HepG2 (cell line): ENCODE results near the gene TCAF1. TPM values are rescaled to one million over a fixed set of nuclear protein-coding genes. Genes with fewer than 3 reads are reported as not detected.
A peak's percentile ranks its signal among the peaks of the same experiment; 100 is the strongest.

Experiments
- ATAC-seq: fragments of 200-7000 bp; cut with Tn5 transposase; 3 replicates; pipeline ENCODE4 v1.9.1; 2020; ENCODE audit warnings: mild to moderate bottlenecking, moderate library complexity
- BruUV-seq: library from RNA; stranded (reverse); fragments of 400-500 nt; replicated peaks from 2 replicates; lab custom pipeline; 2021; lab: Mats Ljungman, UMichigan
- CTCF ChIA-PET: fragments of 300-600 bp; formaldehyde crosslinking; extraction: SDS; loops from one replicate; lab custom pipeline; 2021; ENCODE audit warnings: low total read pairs, inconsistent platforms, low intra/inter-chr PET ratio; lab: Yijun Ruan, JAX
- POLR2A ChIA-PET: fragments of 350-600 bp; sonication (Branson Sonifier 250); formaldehyde crosslinking; loops from one replicate; lab custom pipeline; 2020; ENCODE audit warnings: antibody characterized with exemption, inconsistent platforms; lab: Yijun Ruan, JAX
- DNase-seq: peaks from one replicate; pipeline ENCODE4 v3.0.0-alpha.2; 2015; ENCODE audit warnings: low spot score
- FAIRE-seq: peaks from 3 replicates; lab custom pipeline; 2011; peaks lifted over from hg19 to GRCh38; lab: Jason Lieb, UNC
- H2AFZ ChIP-seq: one replicate; pipeline ENCODE4 v1.6.1; 2011; ENCODE audit warnings: low read length, inconsistent platforms
- H3K27ac ChIP-seq: fragments of 300-600 bp; 3 replicates; pipeline ENCODE4 v1.8.0; 2011; ENCODE audit warnings: mixed run types, mild to moderate bottlenecking, mixed read lengths, low read length, inconsistent platforms; ENCODE audit not compliant: insufficient read depth; ENCODE audit errors: extremely low read length
- H3K27me3 ChIP-seq, 2 experiments: fragments of 200-600 bp in 1 of 2; 2 replicates in 1 of 2; 3 replicates in 1 of 2; pipeline versions ENCODE4 v1.6.0 to v1.8.0; 2011; ENCODE audit warnings: low read length in 2 of 2, mild to moderate bottlenecking in 2 of 2, moderate library complexity in 2 of 2, inconsistent platforms in 1 of 2; ENCODE audit not compliant: insufficient read depth in 2 of 2, control insufficient read depth in 1 of 2
- H3K36me3 ChIP-seq, 2 experiments: fragments of 200-600 bp in 1 of 2; replicated peaks in 1 of 2; 2 replicates in 1 of 2; 3 replicates in 1 of 2; pipeline versions ENCODE4 v1.5.1 to v1.8.0; 2011; ENCODE audit warnings: low read length in 2 of 2, inconsistent platforms in 1 of 2; ENCODE audit not compliant: insufficient read depth in 2 of 2, control insufficient read depth in 1 of 2
- H3K4me1 ChIP-seq: 2 replicates; pipeline ENCODE4 v1.5.1; 2012; ENCODE audit warnings: low read length, inconsistent platforms; ENCODE audit not compliant: insufficient read depth
- H3K4me2 ChIP-seq: 2 replicates; pipeline ENCODE4 v1.6.0; 2011; ENCODE audit warnings: low read depth, low read length, inconsistent platforms
- H3K4me3 ChIP-seq, 3 experiments: fragments of 200-600 bp in 1 of 3; sonication (generic), shearing (Covaris generic) in 1 of 3; replicated peaks in 1 of 3; 2 replicates each; pipeline ENCODE4 v1.5.1; 2011 to 2016; ENCODE audit warnings: low read length in 3 of 3, inconsistent platforms in 2 of 3, low read depth in 2 of 3, mild to moderate bottlenecking in 2 of 3, control low read depth in 1 of 3, mixed read lengths in 1 of 3; ENCODE audit not compliant: insufficient read depth in 1 of 3
- H3K79me2 ChIP-seq: one replicate; pipeline ENCODE4 v1.6.1; 2011; ENCODE audit warnings: low read length, inconsistent platforms; ENCODE audit not compliant: insufficient read depth
- H3K9ac ChIP-seq: 2 replicates; pipeline ENCODE4 v1.6.0; 2011; ENCODE audit warnings: mild to moderate bottlenecking, low read depth, low read length, inconsistent platforms; ENCODE audit not compliant: insufficient read depth
- H3K9me3 ChIP-seq: 2 replicates; pipeline ENCODE4 v1.5.1; 2012; ENCODE audit warnings: mild to moderate bottlenecking, low read length
- H4K20me1 ChIP-seq: 2 replicates; pipeline ENCODE4 v1.6.0; 2011; ENCODE audit warnings: inconsistent platforms, mild to moderate bottlenecking, low read length, moderate library complexity; ENCODE audit not compliant: insufficient read depth
- EEA1 ChIP-seq: sonication (generic); formaldehyde crosslinking; IDR thresholded peaks from 2 replicates; pipeline ENCODE4 v1.5.1; 2020; ENCODE audit warnings: mild to moderate bottlenecking, missing genetic modification reagents, borderline replicate concordance
- ERF ChIP-seq: IDR thresholded peaks from 2 replicates; pipeline ENCODE4 v1.6.1; 2018; ENCODE audit warnings: missing biosample characterization, missing genetic modification reagents
- HIVEP1 ChIP-seq: sonication (generic); formaldehyde crosslinking; IDR thresholded peaks from 2 replicates; pipeline ENCODE4 v1.4.0; 2020; ENCODE audit warnings: mild to moderate bottlenecking, missing genetic modification reagents
- JARID2 ChIP-seq: sonication (generic); formaldehyde crosslinking; IDR thresholded peaks from 2 replicates; pipeline ENCODE4 v1.8.1; 2023; ENCODE audit warnings: missing genetic modification reagents, inconsistent platforms; ENCODE audit not compliant: insufficient replicate concordance
- NAIF1 ChIP-seq: sonication (generic); formaldehyde crosslinking; IDR thresholded peaks from 2 replicates; pipeline ENCODE4 v1.5.0; 2020; ENCODE audit warnings: mild to moderate bottlenecking, missing genetic modification reagents, borderline replicate concordance
- POLR2A ChIP-seq, 2 experiments: IDR thresholded peaks; 2 replicates each; pipeline ENCODE4 v1.6.1; 2011; ENCODE audit warnings: low read depth in 2 of 2, low read length in 2 of 2, mild to moderate bottlenecking in 1 of 2, moderate library complexity in 1 of 2; ENCODE audit not compliant: insufficient read depth in 1 of 2
- ZIK1 ChIP-seq: sonication (generic); formaldehyde crosslinking; IDR thresholded peaks from 2 replicates; pipeline ENCODE4 v1.5.0; 2020; ENCODE audit warnings: mild to moderate bottlenecking, low read depth, missing genetic modification reagents, borderline replicate concordance
- ZNF251 ChIP-seq: sonication (generic); formaldehyde crosslinking; IDR thresholded peaks from 2 replicates; pipeline ENCODE4 v1.9.0; 2021; ENCODE audit warnings: mild to moderate bottlenecking, missing genetic modification reagents
- ZNF280D ChIP-seq: sonication (generic); formaldehyde crosslinking; IDR thresholded peaks from 2 replicates; pipeline ENCODE4 v1.5.1; 2020; ENCODE audit warnings: mild to moderate bottlenecking, missing genetic modification reagents
- ZNF451 ChIP-seq: sonication (generic); formaldehyde crosslinking; IDR thresholded peaks from 2 replicates; pipeline ENCODE4 v1.5.0; 2020; ENCODE audit warnings: mild to moderate bottlenecking, missing genetic modification reagents
- ZNF513 ChIP-seq: sonication (generic); formaldehyde crosslinking; conservative IDR thresholded peaks from 2 replicates; pipeline ENCODE4 v1.5.0; 2020; ENCODE audit warnings: missing genetic modification reagents
- ZNF749 ChIP-seq: sonication (generic); formaldehyde crosslinking; IDR thresholded peaks from 2 replicates; pipeline ENCODE4 v1.8.0; 2022; ENCODE audit warnings: mild to moderate bottlenecking, missing genetic modification reagents, moderate library complexity, borderline replicate concordance
- ZNF788 ChIP-seq: sonication (generic); formaldehyde crosslinking; IDR thresholded peaks from 2 replicates; pipeline ENCODE4 v1.5.0; 2020; ENCODE audit warnings: mild to moderate bottlenecking, missing genetic modification reagents, borderline replicate concordance
- ZNF879 ChIP-seq: sonication (generic); formaldehyde crosslinking; IDR thresholded peaks from 2 replicates; pipeline ENCODE4 v1.8.1; 2023; ENCODE audit warnings: missing genetic modification reagents
- WGBS: methylation state at CpG from one replicate; pipeline ENCODE4 v1.1.6; 2017; ENCODE audit warnings: low lambda C conversion rate; 5-methylcytosine and 5-hydroxymethylcytosine counted together
- in situ Hi-C: cut with HindIII; loops from 2 replicates; pipeline ENCODE4 v1.10.0; 2017; ENCODE audit warnings: low pct_unique_long_range_greater_than_20kb; ENCODE audit not compliant: extremely low pct_ligation_motif_present
- intact Hi-C: fragments of 100-400 bp; cut with micrococcal nuclease; formaldehyde crosslinking; loops from one replicate; pipeline ENCODE4 v1.10.0; 2022; ENCODE audit not compliant: unreplicated experiment
- polyA plus RNA-seq, 8 experiments: library from polyadenylated mRNA; depleted of rRNA in 3 of 8; stranded (reverse) in 7 of 8; unstranded in 1 of 8; fragments of >200 nt; fragmentation: Illumina TruSeq in 4 of 8; extraction: Trizol in 4 of 8; gene quantifications; 2 replicates each; pipeline versions ENCODE4 v1.2.1 to v1.2.3, GENCODE V29; 2011 to 2016; ENCODE audit warnings: low read depth in 4 of 8, missing spikeins in 1 of 8, mixed read lengths in 1 of 8; ENCODE audit not compliant: insufficient read depth in 1 of 8
- total RNA-seq, 5 experiments: library from RNA; depleted of rRNA; stranded (reverse); fragments of >200 nt; fragmentation: Illumina TruSeq; extraction: Trizol; gene quantifications; 2 replicates each; pipeline ENCODE4 v1.2.3, GENCODE V29; 2016; ENCODE audit warnings: low read depth in 1 of 5

TCAF1 gene
- total and polyA plus RNA-seq, 2 of the 13 experiments (the other 11 are each of a cell fraction or from before 2014, with no cell fraction given) = 36.2 to 101 TPM

DNA sequence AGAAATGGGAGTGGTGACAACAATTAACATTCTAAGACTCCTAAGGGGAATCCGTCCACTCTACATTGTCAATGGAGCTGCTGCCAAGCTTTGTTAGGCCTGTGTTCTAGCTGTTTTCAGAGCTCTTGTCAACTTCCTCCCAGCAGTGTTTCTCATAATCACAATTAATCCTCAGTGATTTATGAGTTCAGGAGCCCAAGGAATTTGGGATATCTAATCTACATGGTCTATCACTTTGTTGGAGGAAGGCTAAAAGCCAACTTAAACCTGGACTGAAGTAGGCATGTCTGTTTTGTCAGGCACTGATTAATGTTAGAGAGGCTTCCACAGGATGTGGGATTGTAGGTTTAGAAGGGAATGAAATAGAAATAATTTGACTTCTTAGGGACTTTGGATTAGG lies 22.9 kb upstream of the TCAF1 start (continued):
- TF ChIP-seq ZNF280D (CRISPR knock-in tag) = no peak
- TF ChIP-seq HIVEP1 = no peak
- TF ChIP-seq ZNF879 (CRISPR knock-in tag) = no peak
- no peak for TF ChIP-seq EEA1
- no peak for TF ChIP-seq ZNF749
- TF ChIP-seq, all 625 proteins: peak for 0

- no peaks in the 10 kb centered on the region for H3K27me3 ChIP-seq
- H4K20me1 ChIP-seq = no peaks in the 10 kb centered on the region
- H3K9me3 ChIP-seq = no peaks in the 10 kb centered on the region
- ChIA-PET CTCF (no interaction called here), POLR2A (interaction anchor here (0.7 to 1.5 kb wide), 2 partner anchors 13 to 32 kb away, joined by 3 to 17 read pairs; partner anchors contain the start of gene TCAF1)
- H2AFZ ChIP-seq = no peak overlapping the region
- intact Hi-C loops (no loop called here), in situ Hi-C loops (loop anchor here (25.0 kb wide), 1 partner anchor 528 kb away; the partner anchor contains the start of gene ZYX)
- no peak for FAIRE-seq
- WGBS = 80% methylated on average over 7 of the region's 7 CpGs
- peaks cover 45% of the 10 kb centered on the region for H3K4me1 ChIP-seq
- no peaks in the 10 kb centered on the region for H3K79me2 ChIP-seq
- H3K9ac ChIP-seq = no peak overlapping the region
- H3K4me2 ChIP-seq = no peak overlapping the region
- no peak for DNase-seq
- H3K4me3 ChIP-seq = no peak overlapping the region
- no TSS peak for BruUV-seq
- no peaks in the 10 kb centered on the region for H3K36me3 ChIP-seq
- H3K27ac ChIP-seq = no peak overlapping the region
- peak; percentile 67 for ATAC-seq
- no peak for TF ChIP-seq ZIK1 (CRISPR knock-in tag)
- no peak for TF ChIP-seq ZNF513 (CRISPR knock-in tag)
- no peak for TF ChIP-seq ERF (CRISPR knock-in tag)
- TF ChIP-seq ZNF451 = no peak
- TF ChIP-seq POLR2A (IDR thresholded peaks at IDR 0.05; ENCODE audit: insufficient read depth in 1 of 2, low read depth in 2 of 2, low read length in 2 of 2) = no peak
- no peak for TF ChIP-seq ZNF251 (CRISPR knock-in tag)
- TF ChIP-seq ZNF788 (CRISPR knock-in tag) = no peak
- no peak for TF ChIP-seq JARID2 (CRISPR knock-in tag)
- TF ChIP-seq NAIF1 (CRISPR knock-in tag) = no peak
These were observed 13.1 kb upstream of the TCAF1 start for GRCh38 chr7:143914938-143915652.
